WTC11 (cell line): ENCODE data around the gene MSANTD2. TPM values are rescaled to one million over a fixed set of nuclear protein-coding genes. Genes with fewer than 3 reads are reported as not detected.

ENCODE experiments used
- ATAC-seq: fragments of 200-7000 bp; cut with Tn5 transposase; 2 replicates; pipeline ENCODE4 v1.10.0; 2021; ENCODE audit warnings: mild to moderate bottlenecking, moderate library complexity
- CTCF ChIA-PET: fragments of 300-600 bp; sonication (Branson Sonifier 250); formaldehyde crosslinking; loops from one replicate; lab custom pipeline; 2021; ENCODE audit warnings: antibody characterized with exemption; lab: Charles Lee
- POLR2A ChIA-PET: fragments of 350-600 bp; sonication (Branson Sonifier 250); formaldehyde crosslinking; loops from one replicate; lab custom pipeline; 2021; ENCODE audit warnings: antibody characterized with exemption; lab: Charles Lee
- DNase-seq: peaks from one replicate; pipeline ENCODE4 v3.0.0; 2021; ENCODE audit warnings: low spot score
- H3K27ac Mint-ChIP-seq: 2 replicates; pipeline ENCODE4 v1.8.0; 2021; ENCODE audit warnings: mixed read lengths
- H3K27me3 Mint-ChIP-seq: 2 replicates; pipeline ENCODE4 v1.8.0; 2021; ENCODE audit warnings: low read depth, mild to moderate bottlenecking, moderate library complexity, mixed read lengths
- H3K36me3 Mint-ChIP-seq: 2 replicates; pipeline ENCODE4 v1.8.0; 2021; ENCODE audit warnings: mixed read lengths
- H3K4me1 Mint-ChIP-seq: 2 replicates; pipeline ENCODE4 v1.8.0; 2022; ENCODE audit warnings: mixed read lengths
- H3K4me3 Mint-ChIP-seq: 2 replicates; pipeline ENCODE4 v1.8.0; 2021; ENCODE audit warnings: mild to moderate bottlenecking, moderate library complexity, mixed read lengths
- H3K9me3 Mint-ChIP-seq: 2 replicates; pipeline ENCODE4 v1.8.0; 2021; ENCODE audit warnings: mixed read lengths
- AFF4 ChIP-seq: sonication (generic); formaldehyde crosslinking; IDR thresholded peaks from 2 replicates; pipeline ENCODE4 v1.8.1; 2023; ENCODE audit warnings: mild to moderate bottlenecking, missing genetic modification reagents, borderline replicate concordance
- CREM ChIP-seq: sonication (generic); formaldehyde crosslinking; IDR thresholded peaks from 2 replicates; pipeline ENCODE4 v1.8.1; 2022; ENCODE audit warnings: mild to moderate bottlenecking, missing genetic modification reagents, moderate library complexity
- E2F1 ChIP-seq: sonication (generic); formaldehyde crosslinking; IDR thresholded peaks from 2 replicates; pipeline ENCODE4 v1.8.0; 2022; ENCODE audit warnings: mild to moderate bottlenecking, missing genetic modification reagents
- EMX1 ChIP-seq: fragments of 250-450 bp; sonication (Bioruptor Pico); IDR thresholded peaks from 2 replicates; pipeline ENCODE4 v1.8.0; 2021; ENCODE audit warnings: mild to moderate bottlenecking
- ETV6 ChIP-seq: sonication (generic); formaldehyde crosslinking; IDR thresholded peaks from 2 replicates; pipeline ENCODE4 v1.8.1; 2022; ENCODE audit warnings: mild to moderate bottlenecking, missing genetic modification reagents
- GABPB1 ChIP-seq: sonication (generic); formaldehyde crosslinking; IDR thresholded peaks from 2 replicates; pipeline ENCODE4 v1.8.1; 2023; ENCODE audit warnings: mild to moderate bottlenecking, missing genetic modification reagents
- MLX ChIP-seq: sonication (generic); formaldehyde crosslinking; IDR thresholded peaks from 2 replicates; pipeline ENCODE4 v1.8.1; 2023; ENCODE audit warnings: mild to moderate bottlenecking, missing genetic modification reagents, moderate library complexity
- NFE2L1 ChIP-seq: sonication (generic); formaldehyde crosslinking; IDR thresholded peaks from 2 replicates; pipeline ENCODE4 v1.8.1; 2023; ENCODE audit warnings: missing genetic modification reagents
- NR3C1 ChIP-seq: sonication (generic); formaldehyde crosslinking; conservative IDR thresholded peaks from 2 replicates; pipeline ENCODE4 v1.8.1; 2023; ENCODE audit warnings: low read depth, mild to moderate bottlenecking, missing genetic modification reagents
- PRRX2 ChIP-seq: fragments of 250-450 bp; sonication (Bioruptor Pico); IDR thresholded peaks from 2 replicates; pipeline ENCODE4 v1.8.0; 2021; ENCODE audit warnings: mild to moderate bottlenecking
- RELA ChIP-seq: sonication (generic); formaldehyde crosslinking; IDR thresholded peaks from 2 replicates; pipeline ENCODE4 v1.8.1; 2022; ENCODE audit warnings: missing genetic modification reagents, mild to moderate bottlenecking, borderline replicate concordance
- RORB ChIP-seq: fragments of 250-450 bp; sonication (Bioruptor Pico); IDR thresholded peaks from 2 replicates; pipeline ENCODE4 v1.9.0; 2021; ENCODE audit warnings: mild to moderate bottlenecking
- SMAD3 ChIP-seq: sonication (generic); formaldehyde crosslinking; IDR thresholded peaks from 2 replicates; pipeline ENCODE4 v1.8.0; 2022; ENCODE audit warnings: missing genetic modification reagents, mild to moderate bottlenecking, borderline replicate concordance
- ZNF219 ChIP-seq: sonication (generic); formaldehyde crosslinking; IDR thresholded peaks from 2 replicates; pipeline ENCODE4 v1.8.0; 2023; ENCODE audit warnings: missing genetic modification reagents, mild to moderate bottlenecking, borderline replicate concordance
- total RNA-seq: library from RNA; stranded (reverse); gene quantifications from 3 replicates; pipeline ENCODE4 v1.2.3, GENCODE V29; 2021
- TF ChIP-seq, protein P1 (sequence below): sonication (generic); formaldehyde crosslinking; IDR thresholded peaks from 2 replicates; pipeline ENCODE4 v1.8.1; 2022; ENCODE audit warnings: low read depth, mild to moderate bottlenecking, moderate library complexity, missing genetic modification reagents, borderline replicate concordance
- TF ChIP-seq, protein P2 (sequence below): fragments of 250-450 bp; sonication (Bioruptor Pico); IDR thresholded peaks from 2 replicates; pipeline ENCODE4 v1.9.0; 2021; ENCODE audit warnings: mild to moderate bottlenecking
- TF ChIP-seq, protein P3 (sequence below): sonication (generic); formaldehyde crosslinking; IDR thresholded peaks from 2 replicates; pipeline ENCODE4 v1.8.0; 2023; ENCODE audit warnings: missing genetic modification reagents, mild to moderate bottlenecking, borderline replicate concordance
- TF ChIP-seq, protein P4 (sequence below): sonication (generic); formaldehyde crosslinking; IDR thresholded peaks from 2 replicates; pipeline ENCODE4 v1.8.1; 2023; ENCODE audit warnings: mild to moderate bottlenecking, moderate library complexity, missing genetic modification reagents
- TF ChIP-seq, protein P5 (sequence below): fragments of 250-450 bp; sonication (Bioruptor Pico); IDR thresholded peaks from 2 replicates; pipeline ENCODE4 v1.9.0; 2021; ENCODE audit warnings: moderate library complexity, mild to moderate bottlenecking, inconsistent platforms, borderline replicate concordance

Gene MSANTD2
- total RNA-seq, 1 experiment from 2014 or later = 17.5 TPM

DNA sequence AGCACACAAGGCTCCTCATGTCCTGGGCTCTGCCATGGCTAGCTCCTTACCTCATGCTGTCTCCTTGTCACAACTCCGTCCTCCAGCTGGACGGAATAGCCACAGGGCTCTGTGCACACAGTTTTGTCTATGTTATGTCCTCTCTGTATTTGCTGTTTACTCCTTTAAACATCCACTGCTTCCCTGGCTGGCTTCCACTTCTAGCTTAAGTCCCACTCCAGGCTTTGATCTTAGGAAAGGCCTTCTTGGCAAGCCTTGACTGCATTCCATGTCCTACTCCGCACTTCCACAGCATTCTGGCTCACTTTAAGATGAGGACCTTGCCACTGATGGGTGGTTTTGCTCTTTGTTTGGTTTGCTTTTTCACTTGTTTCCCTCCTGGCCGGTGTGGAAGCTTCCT is 42.1 kb upstream of the MSANTD2 start:
- DNase-seq = no peak
- CTCF ChIA-PET = interaction anchor here (0.9 to 4.2 kb wide), 3 partner anchors 24 to 96 kb away, joined by 3 to 29 read pairs (median 5); no protein-coding TSS in a partner anchor
- Mint-ChIP-seq H3K4me1 (peaks cover 32% of the 10 kb centered on the region), H3K27ac (no peak overlapping the region), H3K9me3 (no peaks in the 10 kb centered on the region), H3K4me3 (peak overlapping the region; percentile 62), H3K27me3 (no peaks in the 10 kb centered on the region; the same call in none of the 2 replicates)
- no peak for TF ChIP-seq EMX1 (CRISPR knock-in tag)
- TF ChIP-seq, protein P1, sequence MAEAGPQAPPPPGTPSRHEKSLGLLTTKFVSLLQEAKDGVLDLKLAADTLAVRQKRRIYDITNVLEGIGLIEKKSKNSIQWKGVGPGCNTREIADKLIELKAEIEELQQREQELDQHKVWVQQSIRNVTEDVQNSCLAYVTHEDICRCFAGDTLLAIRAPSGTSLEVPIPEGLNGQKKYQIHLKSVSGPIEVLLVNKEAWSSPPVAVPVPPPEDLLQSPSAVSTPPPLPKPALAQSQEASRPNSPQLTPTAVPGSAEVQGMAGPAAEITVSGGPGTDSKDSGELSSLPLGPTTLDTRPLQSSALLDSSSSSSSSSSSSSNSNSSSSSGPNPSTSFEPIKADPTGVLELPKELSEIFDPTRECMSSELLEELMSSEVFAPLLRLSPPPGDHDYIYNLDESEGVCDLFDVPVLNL (CRISPR knock-in tag) = no peak
- no peak for TF ChIP-seq PRRX2
- TF ChIP-seq, protein P2, sequence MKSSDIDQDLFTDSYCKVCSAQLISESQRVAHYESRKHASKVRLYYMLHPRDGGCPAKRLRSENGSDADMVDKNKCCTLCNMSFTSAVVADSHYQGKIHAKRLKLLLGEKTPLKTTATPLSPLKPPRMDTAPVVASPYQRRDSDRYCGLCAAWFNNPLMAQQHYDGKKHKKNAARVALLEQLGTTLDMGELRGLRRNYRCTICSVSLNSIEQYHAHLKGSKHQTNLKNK = no peak
- TF ChIP-seq, all 79 proteins: peak for 0
- H3K36me3 Mint-ChIP-seq = no peaks in the 10 kb centered on the region
- ATAC-seq = no peak
- POLR2A ChIA-PET = no interaction called here

GRCh38 chr11:124841840-124842239 is 41.6 kb upstream of the MSANTD2 start:
- no peaks in the 10 kb centered on the region; the same call in none of the 2 replicates for H3K27me3 Mint-ChIP-seq
- H3K9me3 Mint-ChIP-seq = no peaks in the 10 kb centered on the region
- no peak overlapping the region for H3K4me3 Mint-ChIP-seq
- POLR2A ChIA-PET = interaction anchor here (0.6 kb wide), 1 partner anchor 250 kb away, joined by 3 read pairs; no protein-coding TSS in a partner anchor
- ATAC-seq = no peak
- no peak for DNase-seq
- peaks cover 35% of the 10 kb centered on the region for H3K4me1 Mint-ChIP-seq
- H3K36me3 Mint-ChIP-seq = no peaks in the 10 kb centered on the region
- H3K27ac Mint-ChIP-seq = no peak overlapping the region
- CTCF ChIA-PET = interaction anchor here (0.9 to 4.2 kb wide), 2 partner anchors 25 to 34 kb away, joined by 3 to 29 read pairs; no protein-coding TSS in a partner anchor
- TF ChIP-seq MLX = no peak
- no peak for TF ChIP-seq AFF4
- TF ChIP-seq SMAD3 (CRISPR knock-in tag) = no peak
- TF ChIP-seq ZNF219 (CRISPR knock-in tag) = no peak
- TF ChIP-seq GABPB1 (CRISPR knock-in tag) = no peak
- TF ChIP-seq, protein P3, sequence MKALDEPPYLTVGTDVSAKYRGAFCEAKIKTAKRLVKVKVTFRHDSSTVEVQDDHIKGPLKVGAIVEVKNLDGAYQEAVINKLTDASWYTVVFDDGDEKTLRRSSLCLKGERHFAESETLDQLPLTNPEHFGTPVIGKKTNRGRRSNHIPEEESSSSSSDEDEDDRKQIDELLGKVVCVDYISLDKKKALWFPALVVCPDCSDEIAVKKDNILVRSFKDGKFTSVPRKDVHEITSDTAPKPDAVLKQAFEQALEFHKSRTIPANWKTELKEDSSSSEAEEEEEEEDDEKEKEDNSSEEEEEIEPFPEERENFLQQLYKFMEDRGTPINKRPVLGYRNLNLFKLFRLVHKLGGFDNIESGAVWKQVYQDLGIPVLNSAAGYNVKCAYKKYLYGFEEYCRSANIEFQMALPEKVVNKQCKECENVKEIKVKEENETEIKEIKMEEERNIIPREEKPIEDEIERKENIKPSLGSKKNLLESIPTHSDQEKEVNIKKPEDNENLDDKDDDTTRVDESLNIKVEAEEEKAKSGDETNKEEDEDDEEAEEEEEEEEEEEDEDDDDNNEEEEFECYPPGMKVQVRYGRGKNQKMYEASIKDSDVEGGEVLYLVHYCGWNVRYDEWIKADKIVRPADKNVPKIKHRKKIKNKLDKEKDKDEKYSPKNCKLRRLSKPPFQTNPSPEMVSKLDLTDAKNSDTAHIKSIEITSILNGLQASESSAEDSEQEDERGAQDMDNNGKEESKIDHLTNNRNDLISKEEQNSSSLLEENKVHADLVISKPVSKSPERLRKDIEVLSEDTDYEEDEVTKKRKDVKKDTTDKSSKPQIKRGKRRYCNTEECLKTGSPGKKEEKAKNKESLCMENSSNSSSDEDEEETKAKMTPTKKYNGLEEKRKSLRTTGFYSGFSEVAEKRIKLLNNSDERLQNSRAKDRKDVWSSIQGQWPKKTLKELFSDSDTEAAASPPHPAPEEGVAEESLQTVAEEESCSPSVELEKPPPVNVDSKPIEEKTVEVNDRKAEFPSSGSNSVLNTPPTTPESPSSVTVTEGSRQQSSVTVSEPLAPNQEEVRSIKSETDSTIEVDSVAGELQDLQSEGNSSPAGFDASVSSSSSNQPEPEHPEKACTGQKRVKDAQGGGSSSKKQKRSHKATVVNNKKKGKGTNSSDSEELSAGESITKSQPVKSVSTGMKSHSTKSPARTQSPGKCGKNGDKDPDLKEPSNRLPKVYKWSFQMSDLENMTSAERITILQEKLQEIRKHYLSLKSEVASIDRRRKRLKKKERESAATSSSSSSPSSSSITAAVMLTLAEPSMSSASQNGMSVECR (CRISPR knock-in tag) = no peak
- TF ChIP-seq RORB (CRISPR knock-in tag) = no peak
- TF ChIP-seq E2F1 = no peak
- TF ChIP-seq NR3C1 (CRISPR knock-in tag) = no peak
- TF ChIP-seq, protein P4, sequence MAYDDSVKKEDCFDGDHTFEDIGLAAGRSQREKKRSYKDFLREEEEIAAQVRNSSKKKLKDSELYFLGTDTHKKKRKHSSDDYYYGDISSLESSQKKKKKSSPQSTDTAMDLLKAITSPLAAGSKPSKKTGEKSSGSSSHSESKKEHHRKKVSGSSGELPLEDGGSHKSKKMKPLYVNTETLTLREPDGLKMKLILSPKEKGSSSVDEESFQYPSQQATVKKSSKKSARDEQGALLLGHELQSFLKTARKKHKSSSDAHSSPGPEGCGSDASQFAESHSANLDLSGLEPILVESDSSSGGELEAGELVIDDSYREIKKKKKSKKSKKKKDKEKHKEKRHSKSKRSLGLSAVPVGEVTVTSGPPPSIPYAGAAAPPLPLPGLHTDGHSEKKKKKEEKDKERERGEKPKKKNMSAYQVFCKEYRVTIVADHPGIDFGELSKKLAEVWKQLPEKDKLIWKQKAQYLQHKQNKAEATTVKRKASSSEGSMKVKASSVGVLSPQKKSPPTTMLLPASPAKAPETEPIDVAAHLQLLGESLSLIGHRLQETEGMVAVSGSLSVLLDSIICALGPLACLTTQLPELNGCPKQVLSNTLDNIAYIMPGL = no peak
- no peak for TF ChIP-seq NFE2L1 (CRISPR knock-in tag)
- TF ChIP-seq RELA (CRISPR knock-in tag) = no peak
- no peak for TF ChIP-seq ETV6 (CRISPR knock-in tag)
- TF ChIP-seq, protein P5, sequence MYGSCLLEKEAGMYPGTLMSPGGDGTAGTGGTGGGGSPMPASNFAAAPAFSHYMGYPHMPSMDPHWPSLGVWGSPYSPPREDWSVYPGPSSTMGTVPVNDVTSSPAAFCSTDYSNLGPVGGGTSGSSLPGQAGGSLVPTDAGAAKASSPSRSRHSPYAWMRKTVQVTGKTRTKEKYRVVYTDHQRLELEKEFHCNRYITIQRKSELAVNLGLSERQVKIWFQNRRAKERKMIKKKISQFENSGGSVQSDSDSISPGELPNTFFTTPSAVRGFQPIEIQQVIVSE (CRISPR knock-in tag) = no peak
- no peak for TF ChIP-seq EMX1 (CRISPR knock-in tag)
- no peak for TF ChIP-seq CREM (CRISPR knock-in tag)
